Activated naive CD8-positive, alpha-beta T cell treated with anti-CD3 and anti-CD28 coated beads, Interleukin-2, amount 50 U/mL, for 16 hours (primary cell): ENCODE results near the gene SNPH.
A peak's percentile ranks its signal among the peaks of the same experiment; 100 is the strongest.
"Not testable (repeated sequence)": the region's sequence is repeated elsewhere in the genome, so short reads cannot be mapped to it uniquely, and the experiment has no call there.

Experiments
- DNase-seq: peaks from one replicate; pipeline ENCODE4 v3.0.0-alpha.2; 2020; ENCODE audit warnings: low read depth, low spot score

The SNPH gene

GRCh38 chr20:1266167-1266973 is at the start of gene SNPH:
SNPH (plus strand) TSS chr20:1266294; CDS start chr20:1296240, 29,946 bp downstream.
- peak; percentile 42 for DNase-seq

GRCh38 chr20:1216527-1217427 is 49.3 kb upstream of the SNPH start:
- DNase-seq = not testable (repeated sequence)

GRCh38 chr20:1222750-1223149 is 43.3 kb upstream of the SNPH start:
- DNase-seq = not testable (repeated sequence)

- DNase-seq = no peak
Measured at GRCh38 chr20:1224205-1224890, 41.7 kb upstream of the SNPH start.

- no peak for DNase-seq
Measured at GRCh38 chr20:1225263-1225782, 40.8 kb upstream of the SNPH start.

GRCh38 chr20:1225783-1226654 is 40.1 kb upstream of the SNPH start, which contains the start of gene RAD21L1:
RAD21L1 (plus strand) TSS chr20:1226044; CDS start chr20:1228454, 2,410 bp downstream.
- DNase-seq = peak; percentile 48

GRCh38 chr20:1229541-1229940 is 36.6 kb upstream of the SNPH start:
- DNase-seq = no peak

- no peak for DNase-seq
Measured at GRCh38 chr20:1232286-1233111, 33.6 kb upstream of the SNPH start.

GRCh38 chr20:1240549-1240948 is 25.5 kb upstream of the SNPH start:
- DNase-seq = no peak

- DNase-seq = no peak
Measured at GRCh38 chr20:1241456-1241855, 24.6 kb upstream of the SNPH start.

- DNase-seq = no peak
Measured at GRCh38 chr20:1242099-1242498, 24.0 kb upstream of the SNPH start.

GRCh38 chr20:1242530-1242929 is 23.6 kb upstream of the SNPH start:
- DNase-seq = no peak

- DNase-seq = no peak
Measured at GRCh38 chr20:1245578-1245977, 20.5 kb upstream of the SNPH start.

GRCh38 chr20:1247689-1248088 is 18.4 kb upstream of the SNPH start:
- no peak for DNase-seq

- not testable (repeated sequence) for DNase-seq
Measured at GRCh38 chr20:1250282-1250681, 15.8 kb upstream of the SNPH start.

GRCh38 chr20:1252416-1252815 is 13.7 kb upstream of the SNPH start:
- DNase-seq = no peak

GRCh38 chr20:1254254-1254653 is 11.8 kb upstream of the SNPH start:
- no peak for DNase-seq

- DNase-seq = no peak
Measured at GRCh38 chr20:1255675-1256074, 10.4 kb upstream of the SNPH start.

- DNase-seq = no peak
Measured at GRCh38 chr20:1263853-1264252, 2.2 kb upstream of the SNPH start.

GRCh38 chr20:1264727-1265126 is 1.4 kb upstream of the SNPH start:
- DNase-seq = no peak
